Immature natural killer cell (primary cell): ENCODE results near the gene MYH14. TPM values are rescaled to one million over a fixed set of nuclear protein-coding genes. Genes with fewer than 3 reads are reported as not detected.

Source experiments
- DNase-seq, 3 donors: peaks; one replicate each; pipeline ENCODE4 v3.0.0; 2022; ENCODE audit warnings: mixed read lengths in 1 of 3
- H3K27ac Mint-ChIP-seq, 6 donors: one replicate each; pipeline ENCODE4 v1.8.0; 2020; ENCODE audit warnings: mixed read lengths in 6 of 6, mild to moderate bottlenecking in 5 of 6, inconsistent platforms in 4 of 6, moderate library complexity in 3 of 6
- H3K27me3 Mint-ChIP-seq, 3 donors: one replicate each; pipeline ENCODE4 v1.8.0; 2020 to 2021; ENCODE audit warnings: low read depth in 3 of 3, mild to moderate bottlenecking in 3 of 3, mixed read lengths in 3 of 3, moderate library complexity in 3 of 3, inconsistent platforms in 1 of 3
- H3K36me3 Mint-ChIP-seq, 3 donors: one replicate each; pipeline ENCODE4 v1.8.0; 2020; ENCODE audit warnings: mixed read lengths in 3 of 3, inconsistent platforms in 2 of 3, mild to moderate bottlenecking in 2 of 3
- H3K4me1 Mint-ChIP-seq, 2 donors: one replicate each; pipeline ENCODE4 v1.8.0; 2020; ENCODE audit warnings: inconsistent platforms in 2 of 2, mild to moderate bottlenecking in 2 of 2, mixed read lengths in 2 of 2, moderate library complexity in 1 of 2
- H3K4me3 Mint-ChIP-seq, 5 donors: one replicate each; pipeline ENCODE4 v1.8.0; 2020; ENCODE audit warnings: mild to moderate bottlenecking in 5 of 5, mixed read lengths in 5 of 5, inconsistent platforms in 3 of 5, moderate library complexity in 3 of 5
- H3K9me3 Mint-ChIP-seq, 6 donors: one replicate each; pipeline ENCODE4 v1.8.0; 2020; ENCODE audit warnings: mild to moderate bottlenecking in 6 of 6, mixed read lengths in 6 of 6, inconsistent platforms in 4 of 6, moderate library complexity in 3 of 6
- polyA plus RNA-seq, 3 donors: library from polyadenylated mRNA; unstranded; fragments of 300-500 nt; fragmentation: Illumina TruSeq; gene quantifications; one replicate each; pipeline ENCODE4 v1.2.3, GENCODE V29; 2021

MYH14 gene
- polyA plus RNA-seq, 3 donors from 2014 or later = not detected

- H3K27me3 Mint-ChIP-seq = peaks cover 2 to 10% (median 4%) of the 10 kb centered on the region in 3 donors
- no peak for DNase-seq
- no peaks in the 10 kb centered on the region for H3K4me1 Mint-ChIP-seq
- H3K36me3 Mint-ChIP-seq = no peaks in the 10 kb centered on the region
- H3K27ac Mint-ChIP-seq = no peak overlapping the region
- peaks cover 0 to 1% (median 0%) of the 10 kb centered on the region in 6 donors for H3K9me3 Mint-ChIP-seq
- H3K4me3 Mint-ChIP-seq = no peak overlapping the region
Observed at GRCh38 chr19:50266896-50267295, 63.5 kb downstream of the MYH14 start.

- DNase-seq = no peak
- Mint-ChIP-seq H3K4me3 (no peak overlapping the region), H3K27me3 (peaks cover 2 to 10% (median 4%) of the 10 kb centered on the region in 3 donors), H3K36me3 (no peaks in the 10 kb centered on the region), H3K27ac (no peak overlapping the region), H3K9me3 (peaks cover 0 to 1% (median 0%) of the 10 kb centered on the region in 6 donors), H3K4me1 (no peaks in the 10 kb centered on the region)
Observed at GRCh38 chr19:50268041-50268440, 64.6 kb downstream of the MYH14 start.

- H3K9me3 Mint-ChIP-seq = peaks cover 0 to 1% (median 0%) of the 10 kb centered on the region in 6 donors
- H3K27me3 Mint-ChIP-seq = peaks cover 2 to 9% (median 4%) of the 10 kb centered on the region in 3 donors
- no peak overlapping the region for H3K27ac Mint-ChIP-seq
- no peaks in the 10 kb centered on the region for H3K4me1 Mint-ChIP-seq
- H3K4me3 Mint-ChIP-seq = no peak overlapping the region
- H3K36me3 Mint-ChIP-seq = no peaks in the 10 kb centered on the region
- no peak for DNase-seq
Observed at GRCh38 chr19:50268501-50268900, 65.1 kb downstream of the MYH14 start.

- Mint-ChIP-seq H3K36me3 (no peaks in the 10 kb centered on the region), H3K4me3 (no peak overlapping the region), H3K9me3 (peaks cover 0 to 1% (median 0%) of the 10 kb centered on the region in 6 donors), H3K27me3 (peaks cover 2 to 7% (median 2%) of the 10 kb centered on the region in 3 donors), H3K4me1 (no peaks in the 10 kb centered on the region), H3K27ac (no peak overlapping the region)
- DNase-seq = no peak
Observed at GRCh38 chr19:50269653-50270052, 66.2 kb downstream of the MYH14 start.

- Mint-ChIP-seq H3K4me3 (no peak overlapping the region), H3K27ac (no peak overlapping the region), H3K36me3 (no peaks in the 10 kb centered on the region), H3K4me1 (no peaks in the 10 kb centered on the region), H3K9me3 (peaks cover 0 to 1% (median 0%) of the 10 kb centered on the region in 6 donors), H3K27me3 (peaks cover 4 to 5% (median 4%) of the 10 kb centered on the region in 3 donors)
- DNase-seq = no peak
Observed at GRCh38 chr19:50272263-50272897, 69.0 kb downstream of the MYH14 start.

- Mint-ChIP-seq H3K27ac (no peak overlapping the region), H3K4me1 (no peaks in the 10 kb centered on the region), H3K27me3 (peaks cover 2 to 4% (median 3%) of the 10 kb centered on the region in 3 donors), H3K4me3 (no peak overlapping the region), H3K36me3 (no peaks in the 10 kb centered on the region), H3K9me3 (no peaks in the 10 kb centered on the region)
- DNase-seq = no peak
Observed at GRCh38 chr19:50273821-50274220, 70.4 kb downstream of the MYH14 start.

- H3K36me3 Mint-ChIP-seq = no peaks in the 10 kb centered on the region
- peaks cover 0 to 4% (median 3%) of the 10 kb centered on the region in 3 donors for H3K27me3 Mint-ChIP-seq
- DNase-seq = no peak
- H3K4me3 Mint-ChIP-seq = no peak overlapping the region
- no peak overlapping the region for H3K27ac Mint-ChIP-seq
- no peaks in the 10 kb centered on the region for H3K9me3 Mint-ChIP-seq
- H3K4me1 Mint-ChIP-seq = no peaks in the 10 kb centered on the region
Observed at GRCh38 chr19:50275577-50276368, 72.4 kb downstream of the MYH14 start.

GRCh38 chr19:50276370-50277063 is 73.1 kb downstream of the MYH14 start:
- H3K27ac Mint-ChIP-seq = peak overlapping the region in 1 of 6 donors; percentile 54
- no peaks in the 10 kb centered on the region for H3K9me3 Mint-ChIP-seq
- no peak for DNase-seq
- no peaks in the 10 kb centered on the region for H3K4me1 Mint-ChIP-seq
- peaks cover 0 to 4% (median 3%) of the 10 kb centered on the region in 3 donors for H3K27me3 Mint-ChIP-seq
- no peak overlapping the region for H3K4me3 Mint-ChIP-seq
- no peaks in the 10 kb centered on the region for H3K36me3 Mint-ChIP-seq

- Mint-ChIP-seq H3K9me3 (no peaks in the 10 kb centered on the region), H3K36me3 (no peaks in the 10 kb centered on the region), H3K27me3 (peaks cover 0 to 4% (median 3%) of the 10 kb centered on the region in 3 donors), H3K4me1 (no peaks in the 10 kb centered on the region), H3K27ac (no peak overlapping the region), H3K4me3 (no peak overlapping the region)
- DNase-seq = no peak
Observed at GRCh38 chr19:50277966-50278580, 74.7 kb downstream of the MYH14 start.

GRCh38 chr19:50280074-50280473 is 76.7 kb downstream of the MYH14 start:
- no peak overlapping the region for H3K4me3 Mint-ChIP-seq
- DNase-seq = no peak

GRCh38 chr19:50280983-50281382 is 77.6 kb downstream of the MYH14 start:
- Mint-ChIP-seq H3K9me3 (peaks cover 2 to 10% (median 5%) of the 10 kb centered on the region in 6 donors), H3K27ac (no peak overlapping the region), H3K27me3 (peaks cover 0 to 9% (median 3%) of the 10 kb centered on the region in 3 donors), H3K4me3 (no peak overlapping the region), H3K4me1 (no peaks in the 10 kb centered on the region), H3K36me3 (no peaks in the 10 kb centered on the region)
- DNase-seq = no peak

More at GRCh38 chr19:50280074-50280473, 76.7 kb downstream of the MYH14 start:
- H3K9me3 Mint-ChIP-seq = peaks cover 0 to 2% (median 0%) of the 10 kb centered on the region in 6 donors
- H3K27me3 Mint-ChIP-seq = peaks cover 0 to 7% (median 3%) of the 10 kb centered on the region in 3 donors
- no peaks in the 10 kb centered on the region for H3K4me1 Mint-ChIP-seq
- H3K27ac Mint-ChIP-seq = no peak overlapping the region
- H3K36me3 Mint-ChIP-seq = no peaks in the 10 kb centered on the region

- Mint-ChIP-seq H3K9me3 (peaks cover 2 to 11% (median 6%) of the 10 kb centered on the region in 6 donors), H3K27ac (no peak overlapping the region), H3K4me1 (no peaks in the 10 kb centered on the region), H3K4me3 (no peak overlapping the region), H3K27me3 (peaks cover 2 to 7% (median 3%) of the 10 kb centered on the region in 3 donors), H3K36me3 (no peaks in the 10 kb centered on the region)
- DNase-seq = no peak
Observed at GRCh38 chr19:50281491-50281890, 78.1 kb downstream of the MYH14 start.

- H3K27ac Mint-ChIP-seq = no peak overlapping the region
- H3K36me3 Mint-ChIP-seq = no peaks in the 10 kb centered on the region
- H3K4me3 Mint-ChIP-seq = no peak overlapping the region
- peaks cover 3 to 11% (median 8%) of the 10 kb centered on the region in 6 donors for H3K9me3 Mint-ChIP-seq
- peaks cover 0 to 12% (median 4%) of the 10 kb centered on the region in 3 donors for H3K27me3 Mint-ChIP-seq
- DNase-seq = no peak
- H3K4me1 Mint-ChIP-seq = no peaks in the 10 kb centered on the region
Observed at GRCh38 chr19:50285833-50286232, 82.4 kb downstream of the MYH14 start.
